H54 (cell line): ENCODE measurements around the gene FBXO27.
"Not testable (repeated sequence)": the region's sequence is repeated elsewhere in the genome, so short reads cannot be mapped to it uniquely, and the experiment has no call there.

Source experiments
- DNase-seq: peaks from one replicate; pipeline ENCODE4 v3.0.0; 2011; ENCODE audit warnings: low spot score, mixed read lengths; ENCODE audit not compliant: insufficient read length
- FAIRE-seq: peaks from 3 replicates; lab custom pipeline; 2011; peaks lifted over from hg19 to GRCh38; lab: Jason Lieb, UNC
- POLR2A ChIP-seq: IDR thresholded peaks from 2 replicates; pipeline ENCODE4 v1.6.1; 2011; ENCODE audit warnings: low read depth, mild to moderate bottlenecking, low read length

FBXO27 gene

GRCh38 chr19:39021063-39021462, 11.3 kb downstream of the FBXO27 start:
- DNase-seq, result no peak
- no peak for TF ChIP-seq POLR2A
- FAIRE-seq, result no peak

GRCh38 chr19:39017646-39018045, 14.7 kb downstream of the FBXO27 start:
- no peak for DNase-seq
- FAIRE-seq, result no peak
- TF ChIP-seq POLR2A, result no peak

- no peak for FAIRE-seq
- no peak for DNase-seq
- TF ChIP-seq POLR2A, result no peak
These were observed 15.3 kb downstream of the FBXO27 start for GRCh38 chr19:39017026-39017425.

- no peak for FAIRE-seq
- TF ChIP-seq POLR2A, result no peak
- DNase-seq, result no peak
These were observed 18.3 kb downstream of the FBXO27 start for GRCh38 chr19:39014037-39014436.

GRCh38 chr19:39009001-39009400, 23.3 kb downstream of the FBXO27 start:
- DNase-seq (no peak), FAIRE-seq (no peak)
- no peak for TF ChIP-seq POLR2A

- FAIRE-seq, result no peak
- TF ChIP-seq POLR2A, result no peak
- DNase-seq, result no peak
These were observed 24.2 kb downstream of the FBXO27 start for GRCh38 chr19:39008137-39008536.

GRCh38 chr19:39007096-39007495, 25.3 kb downstream of the FBXO27 start:
- no peak for TF ChIP-seq POLR2A
- DNase-seq (no peak), FAIRE-seq (no peak)

- no peak for TF ChIP-seq POLR2A
- FAIRE-seq (no peak), DNase-seq (no peak)
These were observed 27.9 kb downstream of the FBXO27 start for GRCh38 chr19:39004403-39004802.

GRCh38 chr19:39003796-39004195, 28.6 kb downstream of the FBXO27 start:
- no peak for TF ChIP-seq POLR2A
- no peak for FAIRE-seq
- no peak for DNase-seq

GRCh38 chr19:39003188-39003587, 29.2 kb downstream of the FBXO27 start:
- FAIRE-seq (no peak), DNase-seq (no peak)
- TF ChIP-seq POLR2A, result no peak

GRCh38 chr19:39001041-39001440, 31.3 kb downstream of the FBXO27 start:
- TF ChIP-seq POLR2A, result no peak
- FAIRE-seq (no peak), DNase-seq (no peak)

GRCh38 chr19:38997576-38997975, 34.8 kb downstream of the FBXO27 start:
- not testable (repeated sequence) for DNase-seq, FAIRE-seq

GRCh38 chr19:38993271-38993670, 39.1 kb downstream of the FBXO27 start:
- FAIRE-seq (peak; percentile 76), DNase-seq (peak; percentile 62)
- no peak for TF ChIP-seq POLR2A

GRCh38 chr19:38990949-38991697, 41.2 kb downstream of the FBXO27 start:
- DNase-seq (peak; percentile 49), FAIRE-seq (no peak)
- no peak for TF ChIP-seq POLR2A

GRCh38 chr19:38989614-38990013, 42.7 kb downstream of the FBXO27 start:
- FAIRE-seq, DNase-seq: not testable (repeated sequence)
